ACC112 (cell line): ENCODE results near the gene HOXA2.

ENCODE experiments used
- H2AFZ ChIP-seq: fragments of 200-600 bp; sonication (generic); one replicate; pipeline ENCODE4 v1.6.0; 2017; ENCODE audit warnings: antibody characterized with exemption, low read length; ENCODE audit not compliant: unreplicated experiment
- H3K27ac ChIP-seq: fragments of 200-600 bp; sonication (generic); 2 replicates; pipeline ENCODE4 v1.5.1; 2014; ENCODE audit warnings: low read depth, mild to moderate bottlenecking, antibody characterized with exemption, low read length, moderate library complexity
- H3K27me3 ChIP-seq: fragments of 200-600 bp; sonication (generic); 2 replicates; pipeline ENCODE4 v1.6.1; 2014; ENCODE audit warnings: mild to moderate bottlenecking, antibody characterized with exemption, low read length, moderate library complexity, mixed read lengths; ENCODE audit not compliant: insufficient read depth
- H3K36me3 ChIP-seq: fragments of 200-600 bp; sonication (generic); 2 replicates; pipeline ENCODE4 v1.6.1; 2016; ENCODE audit warnings: mild to moderate bottlenecking, antibody characterized with exemption, low read length, moderate library complexity, mixed read lengths; ENCODE audit not compliant: insufficient read depth
- H3K4me1 ChIP-seq: fragments of 200-600 bp; sonication (generic); one replicate; pipeline ENCODE4 v1.6.1; 2016; ENCODE audit warnings: low read length, mixed read lengths; ENCODE audit not compliant: insufficient read depth, unreplicated experiment, control insufficient read depth
- H3K4me3 ChIP-seq: fragments of 200-600 bp; sonication (generic); 2 replicates; pipeline ENCODE4 v1.5.1; 2014; ENCODE audit warnings: mild to moderate bottlenecking, low read depth, low read length
- H3K79me2 ChIP-seq: fragments of 200-600 bp; sonication (generic); one replicate; pipeline ENCODE4 v1.6.0; 2016; ENCODE audit warnings: low read length; ENCODE audit not compliant: control insufficient read depth, unreplicated experiment, insufficient read depth

HOXA2 gene

GRCh38 chr7:27099453-27100370 is 2.8 kb downstream of the HOXA2 start:
- no peak overlapping the region for H2AFZ ChIP-seq
- no peak overlapping the region for H3K4me3 ChIP-seq
- H3K79me2 ChIP-seq, result no peaks in the 10 kb centered on the region
- H3K27me3 ChIP-seq, result peaks cover 99% of the 10 kb centered on the region
- no peaks in the 10 kb centered on the region for H3K36me3 ChIP-seq
- peaks cover 10% of the 10 kb centered on the region for H3K4me1 ChIP-seq
- H3K27ac ChIP-seq, result no peak overlapping the region

- H3K4me1 ChIP-seq, result peaks cover 10% of the 10 kb centered on the region
- H3K27me3 ChIP-seq, result peaks cover 99% of the 10 kb centered on the region
- no peak overlapping the region for H3K27ac ChIP-seq
- no peaks in the 10 kb centered on the region for H3K79me2 ChIP-seq
- H2AFZ ChIP-seq, result no peak overlapping the region
- H3K36me3 ChIP-seq, result no peaks in the 10 kb centered on the region
- no peak overlapping the region for H3K4me3 ChIP-seq
Observed at GRCh38 chr7:27098578-27099451, 3.7 kb downstream of the HOXA2 start.

- Histone ChIP-seq H2AFZ (no peak overlapping the region), H3K36me3 (no peaks in the 10 kb centered on the region), H3K4me3 (peak overlapping the region; percentile 81), H3K27me3 (peaks cover 99% of the 10 kb centered on the region), H3K27ac (no peak overlapping the region), H3K79me2 (no peaks in the 10 kb centered on the region), H3K4me1 (peaks cover 10% of the 10 kb centered on the region)
Observed at GRCh38 chr7:27097686-27098577, 4.6 kb downstream of the HOXA2 start.

GRCh38 chr7:27096768-27097514 is 5.5 kb downstream of the HOXA2 start:
- H3K4me1 ChIP-seq, result peaks cover 10% of the 10 kb centered on the region
- H3K4me3 ChIP-seq, result peak overlapping the region; percentile 81
- no peaks in the 10 kb centered on the region for H3K79me2 ChIP-seq
- H3K36me3 ChIP-seq, result no peaks in the 10 kb centered on the region
- H3K27ac ChIP-seq, result peak overlapping the region; percentile 24; the same call in 1 of the 2 replicates
- no peak overlapping the region for H2AFZ ChIP-seq
- H3K27me3 ChIP-seq, result peaks cover 99% of the 10 kb centered on the region

- Histone ChIP-seq H2AFZ (peak within 1 kb of the TSS; percentile 73), H3K4me1 (peaks cover 10% of the 10 kb centered on the region), H3K27ac (peak within 1 kb of the TSS; percentile 24; the same call in 1 of the 2 replicates), H3K36me3 (no peaks in the 10 kb centered on the region), H3K4me3 (peak within 1 kb of the TSS; percentile 81), H3K79me2 (no peaks in the 10 kb centered on the region), H3K27me3 (peaks cover 99% of the 10 kb centered on the region)
Observed at GRCh38 chr7:27095897-27096767, 6.4 kb downstream of the HOXA2 start, which contains the start of gene HOXA1. HOXA1 (minus strand) TSS chr7:27096000; CDS start chr7:27095912, 88 bp downstream.

- no peaks in the 10 kb centered on the region for H3K79me2 ChIP-seq
- H3K4me1 ChIP-seq, result peaks cover 10% of the 10 kb centered on the region
- H3K27me3 ChIP-seq, result peaks cover 99% of the 10 kb centered on the region
- H3K4me3 ChIP-seq, result peak overlapping the region; percentile 81
- H3K36me3 ChIP-seq, result no peaks in the 10 kb centered on the region
- H2AFZ ChIP-seq, result no peak overlapping the region
- no peak overlapping the region for H3K27ac ChIP-seq
Observed at GRCh38 chr7:27095050-27095896, 7.2 kb downstream of the HOXA2 start.

GRCh38 chr7:27094304-27095049 is 8.0 kb downstream of the HOXA2 start:
- H3K36me3 ChIP-seq, result no peaks in the 10 kb centered on the region
- no peak overlapping the region for H2AFZ ChIP-seq
- H3K79me2 ChIP-seq, result no peaks in the 10 kb centered on the region
- peaks cover 10% of the 10 kb centered on the region for H3K4me1 ChIP-seq
- H3K27ac ChIP-seq, result no peak overlapping the region
- peak overlapping the region; percentile 81 for H3K4me3 ChIP-seq
- H3K27me3 ChIP-seq, result peaks cover 99% of the 10 kb centered on the region

GRCh38 chr7:27093184-27093895 is 9.1 kb downstream of the HOXA2 start:
- H3K36me3 ChIP-seq, result no peaks in the 10 kb centered on the region
- no peaks in the 10 kb centered on the region for H3K79me2 ChIP-seq
- H3K4me3 ChIP-seq, result no peak overlapping the region
- H3K4me1 ChIP-seq, result peaks cover 10% of the 10 kb centered on the region
- no peak overlapping the region for H3K27ac ChIP-seq
- no peak overlapping the region for H2AFZ ChIP-seq
- H3K27me3 ChIP-seq, result peaks cover 99% of the 10 kb centered on the region
